GM04503 (cell line): ENCODE data around the gene SMG6.
A peak's percentile ranks its signal among the peaks of the same experiment; 100 is the strongest.
"Not testable (repeated sequence)": the region's sequence is repeated elsewhere in the genome, so short reads cannot be mapped to it uniquely, and the experiment has no call there.

Experiments used
- DNase-seq: peaks from one replicate; pipeline ENCODE4 v3.0.0-alpha.2; 2012; ENCODE audit warnings: low read depth

SMG6 gene

GRCh38 chr17:2263183-2264066 is 40.2 kb downstream of the SMG6 start:
- DNase-seq: no peak

GRCh38 chr17:2262135-2262587 is 41.4 kb downstream of the SMG6 start:
- DNase-seq: peak; percentile 80

GRCh38 chr17:2259769-2260536 is 43.6 kb downstream of the SMG6 start:
- DNase-seq: peak; percentile 71

GRCh38 chr17:2258830-2259229 is 44.8 kb downstream of the SMG6 start:
- DNase-seq: not testable (repeated sequence)

GRCh38 chr17:2253768-2254406 is 49.7 kb downstream of the SMG6 start:
- DNase-seq: no peak

- DNase-seq: no peak
Observed at GRCh38 chr17:2253362-2253761, 50.2 kb downstream of the SMG6 start.

GRCh38 chr17:2251098-2251497 is 52.5 kb downstream of the SMG6 start:
- DNase-seq: no peak

- peak; percentile 48 for DNase-seq
Observed at GRCh38 chr17:2250140-2251095, 53.2 kb downstream of the SMG6 start.

- no peak for DNase-seq
Observed at GRCh38 chr17:2247005-2247404, 56.6 kb downstream of the SMG6 start.

GRCh38 chr17:2244545-2245525 is 58.8 kb downstream of the SMG6 start:
- DNase-seq: peak; percentile 95

GRCh38 chr17:2243953-2244352 is 59.6 kb downstream of the SMG6 start:
- no peak for DNase-seq

- DNase-seq: no peak
Observed at GRCh38 chr17:2241823-2242222, 61.8 kb downstream of the SMG6 start.

- no peak for DNase-seq
Observed at GRCh38 chr17:2240541-2240940, 63.0 kb downstream of the SMG6 start.

- peak; percentile 75 for DNase-seq
Observed at GRCh38 chr17:2239882-2240430, 63.6 kb downstream of the SMG6 start.

GRCh38 chr17:2239170-2239551 is 64.4 kb downstream of the SMG6 start:
- no peak for DNase-seq

GRCh38 chr17:2238432-2239169 is 65.0 kb downstream of the SMG6 start:
- DNase-seq: no peak

- no peak for DNase-seq
Observed at GRCh38 chr17:2237950-2238349, 65.6 kb downstream of the SMG6 start.

- DNase-seq: peak; percentile 83
Observed at GRCh38 chr17:2237521-2237921, 66.1 kb downstream of the SMG6 start.

GRCh38 chr17:2235792-2236366 is 67.7 kb downstream of the SMG6 start:
- DNase-seq: peak; percentile 60
